NCI-H82 treated with DMSO at 0.1 percent for 48 hours (cell line): Measurements from ENCODE around the gene TBXT.

Experiments
- DNase-seq: peaks from one replicate; lab custom pipeline; 2025; ENCODE audit not compliant: unreplicated experiment; lab: John Stamatoyannopoulos, UW

TBXT gene

GRCh38 chr6:166119116-166119911, 48.3 kb downstream of the TBXT start:
- no peak for DNase-seq

- no peak for DNase-seq
Measured at GRCh38 chr6:166115609-166116008, 52.0 kb downstream of the TBXT start.

GRCh38 chr6:166112580-166112979, 55.1 kb downstream of the TBXT start:
- DNase-seq, result no peak

- DNase-seq, result no peak
Measured at GRCh38 chr6:166109608-166110007, 58.0 kb downstream of the TBXT start.
